ENCODE measurements around the gene NKX2-1. TPM values are rescaled to one million over a fixed set of nuclear protein-coding genes. Genes with fewer than 3 reads are reported as not detected.
"Not testable (repeated sequence)": the region's sequence is repeated elsewhere in the genome, so short reads cannot be mapped to it uniquely, and the experiment has no call there.

The NKX2-1 gene
- total RNA-seq, 1 donor from 2014 or later = not detected

DNA sequence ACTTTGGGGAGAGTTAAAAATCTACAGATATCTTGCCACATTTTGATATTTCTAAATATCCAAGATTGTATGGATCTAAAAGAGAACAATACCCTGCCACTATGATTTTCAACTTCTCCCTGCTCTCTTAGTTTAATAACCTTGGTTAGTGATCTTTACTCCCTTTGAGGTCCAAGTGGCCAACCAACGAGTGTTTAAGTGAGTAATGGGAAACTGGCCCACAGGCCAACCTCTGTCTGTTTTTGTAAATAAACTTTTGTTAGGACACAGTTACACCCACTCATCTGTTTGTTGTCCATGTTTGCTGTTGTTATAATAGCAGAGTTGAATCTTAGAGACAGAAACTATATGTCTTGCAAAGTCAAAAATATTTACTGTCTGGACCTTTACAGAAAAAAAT is 30.9 kb upstream of the NKX2-1 start:
- Mint-ChIP-seq H3K4me1 (ENCODE audit: low read depth) (no peaks in the 10 kb centered on the region), H3K4me3 (ENCODE audit: unreplicated experiment) (no peak overlapping the region), H3K36me3 (ENCODE audit: low read depth) (peaks cover 1% of the 10 kb centered on the region), H3K27ac (ENCODE audit: unreplicated experiment) (no peak overlapping the region), H3K9me3 (ENCODE audit: low read depth) (no peaks in the 10 kb centered on the region), H3K27me3 (ENCODE audit: low read depth) (peaks cover 33% of the 10 kb centered on the region)
- DNase-seq (ENCODE audit: low spot score) = no peak
- TF ChIP-seq, protein P1, sequence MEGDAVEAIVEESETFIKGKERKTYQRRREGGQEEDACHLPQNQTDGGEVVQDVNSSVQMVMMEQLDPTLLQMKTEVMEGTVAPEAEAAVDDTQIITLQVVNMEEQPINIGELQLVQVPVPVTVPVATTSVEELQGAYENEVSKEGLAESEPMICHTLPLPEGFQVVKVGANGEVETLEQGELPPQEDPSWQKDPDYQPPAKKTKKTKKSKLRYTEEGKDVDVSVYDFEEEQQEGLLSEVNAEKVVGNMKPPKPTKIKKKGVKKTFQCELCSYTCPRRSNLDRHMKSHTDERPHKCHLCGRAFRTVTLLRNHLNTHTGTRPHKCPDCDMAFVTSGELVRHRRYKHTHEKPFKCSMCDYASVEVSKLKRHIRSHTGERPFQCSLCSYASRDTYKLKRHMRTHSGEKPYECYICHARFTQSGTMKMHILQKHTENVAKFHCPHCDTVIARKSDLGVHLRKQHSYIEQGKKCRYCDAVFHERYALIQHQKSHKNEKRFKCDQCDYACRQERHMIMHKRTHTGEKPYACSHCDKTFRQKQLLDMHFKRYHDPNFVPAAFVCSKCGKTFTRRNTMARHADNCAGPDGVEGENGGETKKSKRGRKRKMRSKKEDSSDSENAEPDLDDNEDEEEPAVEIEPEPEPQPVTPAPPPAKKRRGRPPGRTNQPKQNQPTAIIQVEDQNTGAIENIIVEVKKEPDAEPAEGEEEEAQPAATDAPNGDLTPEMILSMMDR (IDR thresholded peaks at IDR 0.05) = no peak

DNA sequence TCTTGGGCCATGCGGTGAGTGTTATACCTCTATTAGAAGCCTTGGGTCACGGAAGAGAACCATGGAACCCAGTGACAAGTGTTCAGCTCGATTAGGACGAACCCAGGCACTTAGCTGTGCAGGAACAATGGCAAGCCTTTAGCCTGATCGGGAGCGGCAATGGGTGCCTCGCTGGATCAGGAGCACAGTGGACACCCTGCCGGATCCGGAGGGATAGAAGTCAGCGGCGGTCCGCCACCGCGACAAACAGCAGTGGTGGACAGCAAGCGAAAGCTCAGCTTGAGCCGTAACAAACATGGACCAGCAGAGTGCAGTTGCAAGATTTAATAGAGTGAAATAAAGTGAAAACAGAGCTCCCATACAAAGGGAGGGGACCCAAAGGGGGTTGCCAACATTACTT is 24.2 kb upstream of the NKX2-1 start:
- H3K27me3 Mint-ChIP-seq (ENCODE audit: low read depth) = peaks cover 21% of the 10 kb centered on the region
- not testable (repeated sequence) for H3K27ac Mint-ChIP-seq (ENCODE audit: unreplicated experiment); H3K4me1 Mint-ChIP-seq (ENCODE audit: low read depth); H3K9me3 Mint-ChIP-seq (ENCODE audit: low read depth); DNase-seq (ENCODE audit: low spot score); H3K36me3 Mint-ChIP-seq (ENCODE audit: low read depth); H3K4me3 Mint-ChIP-seq (ENCODE audit: unreplicated experiment)

DNA sequence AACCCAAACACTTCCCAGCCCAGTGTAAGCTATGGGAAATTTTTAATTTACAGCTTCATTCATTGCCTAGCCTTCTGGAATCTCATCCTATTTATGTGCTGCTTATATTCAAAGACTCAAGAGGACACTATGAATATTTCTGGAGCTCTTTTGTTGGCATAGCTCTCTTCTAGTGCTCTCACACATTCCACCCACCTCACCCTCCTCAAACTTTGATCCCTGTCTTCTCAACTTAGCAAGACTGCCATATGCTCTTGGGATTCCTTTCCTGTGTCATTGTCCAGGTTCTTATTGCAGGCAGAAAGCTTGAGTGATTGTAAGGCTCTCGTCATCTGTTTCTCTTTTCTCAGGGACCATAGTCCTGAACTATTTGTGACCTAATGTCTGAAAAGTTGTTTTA is 18.0 kb upstream of the NKX2-1 start:
- TF ChIP-seq, protein P1 (IDR thresholded peaks at IDR 0.05) = no peak
- H3K9me3 Mint-ChIP-seq (ENCODE audit: low read depth) = peaks cover 22% of the 10 kb centered on the region
- H3K36me3 Mint-ChIP-seq (ENCODE audit: low read depth) = no peaks in the 10 kb centered on the region
- H3K27me3 Mint-ChIP-seq (ENCODE audit: low read depth) = peaks cover 33% of the 10 kb centered on the region
- no peak overlapping the region for H3K27ac Mint-ChIP-seq (ENCODE audit: unreplicated experiment)
- no peaks in the 10 kb centered on the region for H3K4me1 Mint-ChIP-seq (ENCODE audit: low read depth)
- H3K4me3 Mint-ChIP-seq (ENCODE audit: unreplicated experiment) = no peak overlapping the region
- DNase-seq (ENCODE audit: low spot score) = no peak

DNA sequence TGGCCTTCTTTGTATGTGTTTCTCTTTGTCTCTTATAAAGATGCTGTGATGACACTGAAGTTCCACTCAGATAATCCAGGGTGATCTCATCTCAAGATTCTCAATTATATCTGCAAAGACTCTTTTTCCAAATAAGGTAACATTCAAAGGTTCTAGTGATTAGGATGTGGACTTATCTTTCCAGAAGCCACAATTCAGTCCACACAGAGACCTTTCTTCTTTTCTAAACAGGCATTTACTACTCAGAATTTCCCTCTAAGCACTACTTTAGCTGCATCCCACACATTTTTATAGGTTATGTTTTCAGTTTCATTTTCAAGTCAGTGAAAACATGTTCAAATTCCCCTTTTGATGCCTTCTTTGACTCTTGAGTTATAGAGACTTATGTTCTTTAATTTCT is 9.0 kb upstream of the NKX2-1 start:
- H3K4me3 Mint-ChIP-seq (ENCODE audit: unreplicated experiment) = no peak overlapping the region
- no peak overlapping the region for H3K27ac Mint-ChIP-seq (ENCODE audit: unreplicated experiment)
- peaks cover 80% of the 10 kb centered on the region for H3K27me3 Mint-ChIP-seq (ENCODE audit: low read depth)
- TF ChIP-seq, protein P1 (IDR thresholded peaks at IDR 0.05) = no peak
- peaks cover 8% of the 10 kb centered on the region for H3K9me3 Mint-ChIP-seq (ENCODE audit: low read depth)
- DNase-seq (ENCODE audit: low spot score) = no peak
- no peaks in the 10 kb centered on the region for H3K36me3 Mint-ChIP-seq (ENCODE audit: low read depth)
- no peaks in the 10 kb centered on the region for H3K4me1 Mint-ChIP-seq (ENCODE audit: low read depth)

DNA sequence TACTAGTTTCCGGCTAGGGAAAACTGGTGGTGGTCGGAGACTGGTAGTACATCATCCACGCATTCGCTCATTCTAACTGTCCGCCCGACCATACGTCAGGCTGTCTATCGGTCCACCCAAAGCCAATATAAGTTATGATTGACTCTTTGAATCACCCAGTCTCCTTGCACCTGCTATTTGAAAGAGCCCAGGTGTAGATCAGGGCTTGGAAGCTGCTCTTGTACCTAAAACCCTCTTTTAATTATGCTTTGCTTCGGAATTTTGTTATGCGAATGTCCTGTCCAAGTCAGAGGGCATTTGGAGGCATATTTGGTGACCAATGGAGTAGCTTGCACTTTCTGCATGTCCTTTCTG is 5.7 kb upstream of the NKX2-1 start:
- Mint-ChIP-seq H3K4me1 (ENCODE audit: low read depth) (peaks cover 4% of the 10 kb centered on the region), H3K27me3 (ENCODE audit: low read depth) (peaks cover 84% of the 10 kb centered on the region), H3K36me3 (ENCODE audit: low read depth) (peaks cover 2% of the 10 kb centered on the region), H3K4me3 (ENCODE audit: unreplicated experiment) (no peak overlapping the region), H3K9me3 (ENCODE audit: low read depth) (peaks cover 8% of the 10 kb centered on the region), H3K27ac (ENCODE audit: unreplicated experiment) (no peak overlapping the region)
- DNase-seq (ENCODE audit: low spot score) = no peak
- TF ChIP-seq, protein P1 (IDR thresholded peaks at IDR 0.05) = no peak

DNA sequence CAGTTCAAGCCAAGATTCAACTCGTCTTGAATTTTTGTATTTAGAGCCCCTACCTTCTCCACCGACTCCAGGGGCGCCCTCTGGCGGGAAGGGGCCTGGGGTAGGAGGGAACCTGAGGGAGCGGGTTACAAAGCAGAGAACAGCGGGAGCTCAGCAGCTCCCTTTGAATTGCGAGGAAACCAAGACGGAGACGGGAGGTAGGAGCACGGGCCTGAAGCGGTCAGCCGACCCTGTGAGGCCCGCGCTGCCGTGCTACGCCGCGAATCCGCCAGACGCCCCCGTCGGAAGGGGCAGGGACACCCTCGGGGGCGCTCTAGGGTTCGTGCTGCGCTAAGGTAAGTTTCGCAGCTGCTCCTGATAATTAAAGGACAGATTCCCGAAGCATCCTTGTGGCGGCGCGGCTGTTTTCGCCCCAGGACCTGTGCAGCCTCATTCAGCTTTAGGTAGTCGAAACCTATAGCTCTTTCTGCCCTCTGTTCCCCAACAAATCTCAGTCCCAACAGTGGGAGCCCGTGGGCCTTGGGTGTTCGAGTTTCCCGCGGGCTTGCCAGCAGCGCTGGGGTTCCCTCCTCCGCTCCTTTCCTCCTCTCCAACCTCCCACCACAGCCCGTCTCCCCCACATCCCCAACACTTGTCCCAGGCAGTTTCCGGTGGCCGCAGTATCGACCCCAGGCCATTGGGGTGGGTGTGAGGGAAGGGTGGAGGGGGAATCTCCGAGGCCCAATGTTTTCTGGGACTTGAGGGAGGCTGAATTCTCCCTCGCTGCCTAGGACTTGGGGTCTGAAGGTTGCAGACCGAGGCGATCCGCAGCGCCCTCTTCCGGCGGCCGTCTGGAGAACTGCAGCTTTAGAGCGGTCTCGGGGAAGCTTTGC is 5.1 kb upstream of the NKX2-1 start:
- no peak overlapping the region for H3K4me3 Mint-ChIP-seq (ENCODE audit: unreplicated experiment)
- TF ChIP-seq, protein P1 (IDR thresholded peaks at IDR 0.05) = peak; percentile 62

More for the DNA sequence above, 5.1 kb upstream of the NKX2-1 start:
- H3K9me3 Mint-ChIP-seq (ENCODE audit: low read depth) = peaks cover 8% of the 10 kb centered on the region
- peaks cover 84% of the 10 kb centered on the region for H3K27me3 Mint-ChIP-seq (ENCODE audit: low read depth)
- H3K36me3 Mint-ChIP-seq (ENCODE audit: low read depth) = peaks cover 2% of the 10 kb centered on the region
- no peak for DNase-seq (ENCODE audit: low spot score)
- H3K27ac Mint-ChIP-seq (ENCODE audit: unreplicated experiment) = no peak overlapping the region
- peaks cover 5% of the 10 kb centered on the region for H3K4me1 Mint-ChIP-seq (ENCODE audit: low read depth)
